Measurements from ENCODE around the gene CSTF2.

The CSTF2 gene

GRCh38 chrX:100871594-100872560, 51.7 kb downstream of the CSTF2 start:
- DNase-seq (ENCODE audit: low spot score): no peak

GRCh38 chrX:100874325-100874724, 54.1 kb downstream of the CSTF2 start, which contains the start of gene NOX1:
TSS of gene NOX1 (minus strand) at chrX:100874359. CDS start at chrX:100874139, 220 bp downstream.
- no peak for DNase-seq (ENCODE audit: low spot score)

GRCh38 chrX:100880368-100880767, 60.2 kb downstream of the CSTF2 start:
- no peak for DNase-seq (ENCODE audit: low spot score)

- DNase-seq (ENCODE audit: low spot score): no peak
Observed at GRCh38 chrX:100883654-100884053, 63.5 kb downstream of the CSTF2 start.
